IPS-15b (cell line): Measurements from ENCODE around the gene STK35.
A peak's percentile ranks its signal among the peaks of the same experiment; 100 is the strongest.

Source experiments
- H3K27me3 ChIP-seq: one replicate; pipeline ENCODE4 v1.6.1; 2013; ENCODE audit warnings: low read length; ENCODE audit not compliant: control insufficient read depth, insufficient read depth
- H3K36me3 ChIP-seq: one replicate; pipeline ENCODE4 v1.6.1; 2013; ENCODE audit warnings: low read length; ENCODE audit not compliant: control insufficient read depth, insufficient read depth
- H3K4me1 ChIP-seq: one replicate; pipeline ENCODE4 v1.6.1; 2013; ENCODE audit warnings: mild to moderate bottlenecking, low read length; ENCODE audit not compliant: control insufficient read depth, insufficient read depth
- H3K4me3 ChIP-seq: one replicate; pipeline ENCODE4 v1.5.1; 2013; ENCODE audit warnings: low read depth, low read length
- H3K9ac ChIP-seq: one replicate; pipeline ENCODE4 v1.6.1; 2013; ENCODE audit warnings: low read depth, mild to moderate bottlenecking, low read length
- H3K9me3 ChIP-seq: one replicate; pipeline ENCODE4 v1.6.1; 2013; ENCODE audit warnings: mild to moderate bottlenecking, low read length; ENCODE audit not compliant: control insufficient read depth, insufficient read depth

Gene STK35

DNA sequence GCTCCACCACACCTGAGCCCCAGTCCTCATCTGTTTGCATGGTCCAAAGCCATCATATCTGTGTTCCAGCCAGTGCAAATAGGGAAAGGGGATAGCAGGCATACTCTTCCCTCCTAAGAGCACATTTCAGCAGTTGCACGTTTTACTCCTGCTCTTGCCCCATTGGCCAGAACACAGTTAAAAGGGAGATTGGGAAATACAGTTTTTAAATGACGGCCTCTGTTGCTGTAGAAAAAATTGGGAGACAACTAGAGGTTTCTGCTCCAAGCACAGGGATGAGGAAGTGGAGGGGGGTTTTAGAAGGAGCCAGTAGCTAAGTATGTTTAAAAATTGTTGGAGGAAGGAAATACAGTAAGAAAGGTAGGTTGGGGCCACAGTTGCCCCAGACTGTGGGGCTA, 14.6 kb upstream of the STK35 start:
- Histone ChIP-seq H3K9ac (no peak overlapping the region), H3K4me3 (no peak overlapping the region), H3K27me3 (no peaks in the 10 kb centered on the region), H3K9me3 (no peaks in the 10 kb centered on the region), H3K4me1 (peaks cover 16% of the 10 kb centered on the region), H3K36me3 (no peaks in the 10 kb centered on the region)

- Histone ChIP-seq H3K36me3 (no peaks in the 10 kb centered on the region), H3K9me3 (no peaks in the 10 kb centered on the region), H3K4me3 (no peak overlapping the region), H3K27me3 (no peaks in the 10 kb centered on the region), H3K9ac (no peak overlapping the region), H3K4me1 (peaks cover 16% of the 10 kb centered on the region)
Measured at GRCh38 chr20:2088891-2089290, 12.7 kb upstream of the STK35 start.

- no peaks in the 10 kb centered on the region for H3K36me3 ChIP-seq
- H3K9ac ChIP-seq: no peak overlapping the region
- H3K4me3 ChIP-seq: no peak overlapping the region
- no peaks in the 10 kb centered on the region for H3K27me3 ChIP-seq
- H3K9me3 ChIP-seq: no peaks in the 10 kb centered on the region
- H3K4me1 ChIP-seq: peaks cover 16% of the 10 kb centered on the region
Measured at GRCh38 chr20:2089447-2089846, 12.2 kb upstream of the STK35 start.

DNA sequence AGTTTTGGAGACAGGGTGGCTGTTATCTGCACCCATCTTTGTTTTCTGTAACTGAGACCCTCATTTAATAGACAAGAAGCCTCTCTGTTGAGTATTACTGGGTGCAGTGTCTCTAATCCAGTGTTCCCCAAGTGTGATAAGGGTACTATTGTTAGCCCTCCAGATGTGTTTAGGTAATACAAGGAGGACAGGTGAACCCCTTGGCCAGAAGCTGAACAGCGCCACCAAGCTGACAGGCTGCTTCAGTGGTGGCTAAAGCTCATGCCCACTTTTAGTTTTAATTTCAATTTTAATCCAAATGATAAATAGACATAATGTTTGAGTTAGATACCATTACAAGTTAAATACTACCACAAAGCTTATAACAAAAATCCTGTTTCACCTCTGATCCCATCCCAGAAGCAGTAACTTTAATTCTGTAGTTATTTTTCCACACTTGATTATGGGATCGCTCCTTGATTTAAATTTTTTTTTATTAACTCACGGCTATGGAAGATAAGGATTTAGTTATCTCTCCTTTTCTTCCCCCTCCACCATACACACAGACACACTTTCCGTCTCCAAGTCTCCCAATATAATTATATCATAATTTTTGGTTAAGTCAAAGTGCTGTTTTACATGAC, 8.4 kb upstream of the STK35 start:
- H3K9ac ChIP-seq: no peak overlapping the region
- no peaks in the 10 kb centered on the region for H3K36me3 ChIP-seq
- H3K27me3 ChIP-seq: no peaks in the 10 kb centered on the region
- H3K4me3 ChIP-seq: no peak overlapping the region
- H3K4me1 ChIP-seq: peaks cover 11% of the 10 kb centered on the region
- no peaks in the 10 kb centered on the region for H3K9me3 ChIP-seq

- H3K27me3 ChIP-seq: no peaks in the 10 kb centered on the region
- no peak overlapping the region for H3K9ac ChIP-seq
- no peak overlapping the region for H3K4me3 ChIP-seq
- no peaks in the 10 kb centered on the region for H3K9me3 ChIP-seq
- no peaks in the 10 kb centered on the region for H3K36me3 ChIP-seq
- peaks cover 5% of the 10 kb centered on the region for H3K4me1 ChIP-seq
Measured at GRCh38 chr20:2093883-2094282, 7.7 kb upstream of the STK35 start.

- peak overlapping the region; percentile 90 for H3K4me3 ChIP-seq
- peaks cover 18% of the 10 kb centered on the region for H3K4me1 ChIP-seq
- peaks cover 8% of the 10 kb centered on the region for H3K36me3 ChIP-seq
- H3K9ac ChIP-seq: peak overlapping the region; percentile 99
- no peaks in the 10 kb centered on the region for H3K27me3 ChIP-seq
- no peaks in the 10 kb centered on the region for H3K9me3 ChIP-seq
Measured at GRCh38 chr20:2101865-2102584, 398 bp downstream of the STK35 start.

GRCh38 chr20:2102585-2103460, 1.2 kb downstream of the STK35 start:
- Histone ChIP-seq H3K27me3 (no peaks in the 10 kb centered on the region), H3K36me3 (peaks cover 8% of the 10 kb centered on the region), H3K9ac (peak overlapping the region; percentile 99), H3K9me3 (no peaks in the 10 kb centered on the region), H3K4me3 (peak overlapping the region; percentile 90), H3K4me1 (peaks cover 18% of the 10 kb centered on the region)

DNA sequence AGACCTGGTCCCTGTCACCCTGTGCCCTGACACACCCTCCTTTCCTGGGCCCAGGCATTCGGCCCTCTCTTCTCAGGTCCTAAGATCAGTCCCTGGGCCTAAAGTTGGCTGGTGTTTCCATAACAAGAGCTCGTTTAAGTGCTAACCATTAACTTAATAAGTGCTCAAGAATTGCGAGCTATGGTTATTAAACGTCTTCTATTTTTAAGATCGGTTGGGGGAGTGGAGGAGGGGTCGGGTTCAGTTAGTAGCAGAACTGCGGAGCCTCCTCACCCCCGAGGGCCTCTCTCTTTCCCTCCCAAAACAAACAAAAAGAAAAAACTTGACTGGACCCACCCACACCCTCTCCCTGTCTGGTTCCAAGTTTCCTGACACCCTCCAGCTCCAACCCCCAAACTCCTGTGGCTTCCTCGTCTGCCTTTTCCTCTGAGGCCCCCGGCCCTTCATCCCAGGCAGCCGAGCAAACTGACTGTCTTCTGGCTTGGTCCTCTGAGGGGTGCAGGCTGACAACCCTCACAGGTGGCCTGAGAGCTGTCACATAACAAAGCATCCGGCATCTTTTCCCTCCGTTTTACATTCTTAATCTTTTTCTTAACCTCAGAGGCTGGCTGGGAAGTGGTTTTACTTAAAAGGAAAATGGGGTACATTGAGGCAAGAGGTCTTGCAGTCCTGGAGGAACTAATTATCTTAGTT, 2.0 kb downstream of the STK35 start:
- Histone ChIP-seq H3K4me3 (peak overlapping the region; percentile 90), H3K9ac (peak overlapping the region; percentile 99), H3K27me3 (no peaks in the 10 kb centered on the region), H3K4me1 (peaks cover 18% of the 10 kb centered on the region), H3K9me3 (no peaks in the 10 kb centered on the region), H3K36me3 (peaks cover 8% of the 10 kb centered on the region)

DNA sequence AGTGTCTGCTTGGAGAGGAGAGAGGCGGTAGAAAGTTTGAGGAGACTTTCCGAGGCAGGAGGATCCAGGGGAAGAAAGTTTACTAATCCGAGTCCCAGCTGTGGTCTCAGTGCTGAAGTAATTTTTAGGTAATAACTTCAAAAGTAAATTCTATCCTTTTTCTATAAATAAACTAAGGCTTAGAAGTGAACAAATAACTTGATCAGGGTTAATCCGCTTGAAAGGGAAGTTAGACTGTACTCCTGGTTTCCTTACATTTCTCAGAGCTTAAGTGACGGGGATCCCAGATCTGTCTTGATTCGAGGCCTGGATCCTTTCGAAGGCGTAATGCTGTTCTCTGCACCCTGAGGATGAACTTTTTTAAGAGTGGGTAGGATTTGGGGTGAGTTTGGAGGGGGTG, 2.6 kb downstream of the STK35 start:
- H3K9ac ChIP-seq: no peak overlapping the region
- H3K4me1 ChIP-seq: peaks cover 18% of the 10 kb centered on the region
- H3K9me3 ChIP-seq: no peaks in the 10 kb centered on the region
- H3K4me3 ChIP-seq: peak overlapping the region; percentile 90
- H3K27me3 ChIP-seq: no peaks in the 10 kb centered on the region
- H3K36me3 ChIP-seq: peaks cover 8% of the 10 kb centered on the region

DNA sequence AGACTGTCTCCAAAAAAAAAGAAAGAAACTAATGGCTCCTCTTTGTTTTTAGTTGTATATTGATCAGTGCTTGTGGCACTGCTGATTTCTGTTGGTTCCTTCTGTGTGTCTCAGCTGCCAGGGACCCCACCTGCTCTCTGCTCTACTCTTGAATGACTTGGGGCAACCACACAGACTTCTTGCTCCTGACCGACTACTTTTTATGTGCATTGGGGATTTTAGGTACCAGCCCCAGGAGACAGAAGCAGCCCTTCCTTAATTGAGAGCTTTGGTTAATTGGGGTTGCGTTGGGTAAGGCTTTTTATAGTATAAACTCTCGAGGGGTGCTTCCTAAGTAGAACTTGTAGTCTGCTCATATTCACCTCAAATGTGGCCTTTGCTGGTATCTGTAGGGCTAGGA, 6.9 kb downstream of the STK35 start:
- Histone ChIP-seq H3K27me3 (no peaks in the 10 kb centered on the region), H3K36me3 (peaks cover 8% of the 10 kb centered on the region), H3K4me3 (no peak overlapping the region), H3K9me3 (no peaks in the 10 kb centered on the region), H3K4me1 (peaks cover 6% of the 10 kb centered on the region), H3K9ac (no peak overlapping the region)

GRCh38 chr20:2108987-2109386, 7.4 kb downstream of the STK35 start:
- H3K36me3 ChIP-seq: peaks cover 8% of the 10 kb centered on the region
- no peak overlapping the region for H3K4me3 ChIP-seq
- no peak overlapping the region for H3K9ac ChIP-seq
- H3K4me1 ChIP-seq: peaks cover 6% of the 10 kb centered on the region
- H3K27me3 ChIP-seq: no peaks in the 10 kb centered on the region
- no peaks in the 10 kb centered on the region for H3K9me3 ChIP-seq
